BLaER1 (cell line): ENCODE measurements around the gene AFAP1.

Experiments
- H3K27ac ChIP-seq: shearing (Covaris generic); formaldehyde crosslinking; 2 replicates; pipeline ENCODE4 v1.8.1; 2022
- H3K27me3 ChIP-seq: shearing (Covaris generic); formaldehyde crosslinking; 2 replicates; pipeline ENCODE4 v1.8.1; 2022
- H3K36me3 ChIP-seq: shearing (Covaris generic); formaldehyde crosslinking; 2 replicates; pipeline ENCODE4 v1.8.1; 2022
- H3K4me1 ChIP-seq: shearing (Covaris generic); formaldehyde crosslinking; 2 replicates; pipeline ENCODE4 v1.8.1; 2022
- H3K4me2 ChIP-seq: shearing (Covaris generic); formaldehyde crosslinking; 2 replicates; pipeline ENCODE4 v1.8.1; 2022
- H3K4me3 ChIP-seq: shearing (Covaris generic); formaldehyde crosslinking; 2 replicates; pipeline ENCODE4 v1.8.1; 2022
- H3K9ac ChIP-seq: shearing (Covaris generic); formaldehyde crosslinking; 2 replicates; pipeline ENCODE4 v1.8.1; 2022
- H3K9me3 ChIP-seq: shearing (Covaris generic); formaldehyde crosslinking; 2 replicates; pipeline ENCODE4 v1.8.1; 2022
- H4K20me1 ChIP-seq: shearing (Covaris generic); formaldehyde crosslinking; 2 replicates; pipeline ENCODE4 v1.8.1; 2022
- Cebpa-rat ChIP-seq: shearing (Covaris generic); IDR thresholded peaks from 2 replicates; pipeline ENCODE4 v1.8.1; 2022

AFAP1 gene

GRCh38 chr4:7714176-7714575 is 225.5 kb downstream of the AFAP1 start:
- H3K27ac ChIP-seq: no peak overlapping the region
- no peak overlapping the region for H3K4me3 ChIP-seq
- peaks cover 8% of the 10 kb centered on the region; the same call in 1 of the 2 replicates for H3K36me3 ChIP-seq
- no peak for TF ChIP-seq Cebpa-rat
- H4K20me1 ChIP-seq: no peaks in the 10 kb centered on the region
- no peak overlapping the region for H3K9ac ChIP-seq
- no peaks in the 10 kb centered on the region for H3K27me3 ChIP-seq
- H3K4me1 ChIP-seq: peaks cover 61% of the 10 kb centered on the region
- no peaks in the 10 kb centered on the region for H3K9me3 ChIP-seq
- 0 out of 2 replicates have a peak overlapping the region, but pooled peaks have one; percentile 12 for H3K4me2 ChIP-seq

- TF ChIP-seq Cebpa-rat: no peak
- Histone ChIP-seq H3K4me2 (0 out of 2 replicates have a peak overlapping the region, but pooled peaks have one; percentile 12), H3K9me3 (no peaks in the 10 kb centered on the region), H3K27me3 (no peaks in the 10 kb centered on the region), H3K4me1 (peaks cover 64% of the 10 kb centered on the region), H3K9ac (no peak overlapping the region; the same call in 1 of the 2 replicates), H3K4me3 (no peak overlapping the region), H3K36me3 (peaks cover 8% of the 10 kb centered on the region; the same call in 1 of the 2 replicates), H4K20me1 (no peaks in the 10 kb centered on the region), H3K27ac (no peak overlapping the region)
Measured at GRCh38 chr4:7713757-7714156, 225.9 kb downstream of the AFAP1 start.

GRCh38 chr4:7712021-7712671 is 227.5 kb downstream of the AFAP1 start:
- Histone ChIP-seq H3K4me3 (no peak overlapping the region), H4K20me1 (no peaks in the 10 kb centered on the region), H3K9me3 (no peaks in the 10 kb centered on the region), H3K4me2 (no peak overlapping the region), H3K36me3 (peaks cover 8% of the 10 kb centered on the region; the same call in 1 of the 2 replicates), H3K4me1 (peaks cover 57% of the 10 kb centered on the region), H3K27ac (no peak overlapping the region), H3K9ac (no peak overlapping the region), H3K27me3 (no peaks in the 10 kb centered on the region)
- TF ChIP-seq Cebpa-rat: no peak

- H3K4me1 ChIP-seq: peaks cover 52% of the 10 kb centered on the region
- peak overlapping the region; percentile 59 for H3K4me2 ChIP-seq
- H3K36me3 ChIP-seq: peaks cover 8% of the 10 kb centered on the region; the same call in 1 of the 2 replicates
- H3K27me3 ChIP-seq: no peaks in the 10 kb centered on the region
- TF ChIP-seq Cebpa-rat: no peak
- no peak overlapping the region for H3K27ac ChIP-seq
- H3K9ac ChIP-seq: no peak overlapping the region
- no peaks in the 10 kb centered on the region for H4K20me1 ChIP-seq
- no peaks in the 10 kb centered on the region for H3K9me3 ChIP-seq
- no peak overlapping the region for H3K4me3 ChIP-seq
Measured at GRCh38 chr4:7711307-7711963, 228.2 kb downstream of the AFAP1 start.

- no peak overlapping the region for H3K4me3 ChIP-seq
- H3K9me3 ChIP-seq: no peaks in the 10 kb centered on the region
- H3K4me2 ChIP-seq: peak overlapping the region; percentile 59
- H3K9ac ChIP-seq: no peak overlapping the region
- peaks cover 47% of the 10 kb centered on the region for H3K4me1 ChIP-seq
- H4K20me1 ChIP-seq: no peaks in the 10 kb centered on the region
- TF ChIP-seq Cebpa-rat: no peak
- H3K27me3 ChIP-seq: no peaks in the 10 kb centered on the region
- peaks cover 8% of the 10 kb centered on the region; the same call in 1 of the 2 replicates for H3K36me3 ChIP-seq
- peak overlapping the region; percentile 41; the same call in 1 of the 2 replicates for H3K27ac ChIP-seq
Measured at GRCh38 chr4:7710576-7711306, 228.9 kb downstream of the AFAP1 start.

- H3K9ac ChIP-seq: no peak overlapping the region
- H3K36me3 ChIP-seq: peaks cover 8% of the 10 kb centered on the region; the same call in 1 of the 2 replicates
- no peaks in the 10 kb centered on the region for H3K27me3 ChIP-seq
- no peak overlapping the region for H3K4me2 ChIP-seq
- no peaks in the 10 kb centered on the region for H4K20me1 ChIP-seq
- peaks cover 47% of the 10 kb centered on the region for H3K4me1 ChIP-seq
- no peaks in the 10 kb centered on the region for H3K9me3 ChIP-seq
- H3K4me3 ChIP-seq: no peak overlapping the region
- H3K27ac ChIP-seq: no peak overlapping the region
- no peak for TF ChIP-seq Cebpa-rat
Measured at GRCh38 chr4:7710126-7710525, 229.5 kb downstream of the AFAP1 start.

GRCh38 chr4:7709431-7709830 is 230.2 kb downstream of the AFAP1 start:
- Histone ChIP-seq H3K9ac (no peak overlapping the region), H3K4me1 (peaks cover 53% of the 10 kb centered on the region), H3K36me3 (peaks cover 4% of the 10 kb centered on the region; the same call in 1 of the 2 replicates), H3K4me3 (no peak overlapping the region), H4K20me1 (no peaks in the 10 kb centered on the region), H3K27ac (no peak overlapping the region), H3K9me3 (no peaks in the 10 kb centered on the region), H3K4me2 (peak overlapping the region; percentile 52; the same call in 1 of the 2 replicates), H3K27me3 (no peaks in the 10 kb centered on the region)
- no peak for TF ChIP-seq Cebpa-rat

GRCh38 chr4:7708981-7709380 is 230.7 kb downstream of the AFAP1 start:
- Histone ChIP-seq H3K36me3 (no peaks in the 10 kb centered on the region; the same call in 1 of the 2 replicates), H3K9me3 (no peaks in the 10 kb centered on the region), H3K4me3 (no peak overlapping the region), H3K9ac (no peak overlapping the region), H4K20me1 (no peaks in the 10 kb centered on the region), H3K27me3 (no peaks in the 10 kb centered on the region), H3K4me2 (peak overlapping the region; percentile 52), H3K27ac (no peak overlapping the region), H3K4me1 (peaks cover 50% of the 10 kb centered on the region)
- TF ChIP-seq Cebpa-rat: no peak
